Stimulated activated CD8-positive, alpha-beta memory T cell treated with anti-CD3 and anti-CD28 coated beads, Interleukin-4, amount 100 ng/mL, for 48 hours (primary cell): ENCODE data around the gene TSHZ3.

Experiments
- DNase-seq: peaks from one replicate; pipeline ENCODE4 v3.0.0-alpha.2; 2020

The TSHZ3 gene

GRCh38 chr19:31334849-31335624 lies 14.2 kb downstream of the TSHZ3 start:
- DNase-seq, result no peak

DNA sequence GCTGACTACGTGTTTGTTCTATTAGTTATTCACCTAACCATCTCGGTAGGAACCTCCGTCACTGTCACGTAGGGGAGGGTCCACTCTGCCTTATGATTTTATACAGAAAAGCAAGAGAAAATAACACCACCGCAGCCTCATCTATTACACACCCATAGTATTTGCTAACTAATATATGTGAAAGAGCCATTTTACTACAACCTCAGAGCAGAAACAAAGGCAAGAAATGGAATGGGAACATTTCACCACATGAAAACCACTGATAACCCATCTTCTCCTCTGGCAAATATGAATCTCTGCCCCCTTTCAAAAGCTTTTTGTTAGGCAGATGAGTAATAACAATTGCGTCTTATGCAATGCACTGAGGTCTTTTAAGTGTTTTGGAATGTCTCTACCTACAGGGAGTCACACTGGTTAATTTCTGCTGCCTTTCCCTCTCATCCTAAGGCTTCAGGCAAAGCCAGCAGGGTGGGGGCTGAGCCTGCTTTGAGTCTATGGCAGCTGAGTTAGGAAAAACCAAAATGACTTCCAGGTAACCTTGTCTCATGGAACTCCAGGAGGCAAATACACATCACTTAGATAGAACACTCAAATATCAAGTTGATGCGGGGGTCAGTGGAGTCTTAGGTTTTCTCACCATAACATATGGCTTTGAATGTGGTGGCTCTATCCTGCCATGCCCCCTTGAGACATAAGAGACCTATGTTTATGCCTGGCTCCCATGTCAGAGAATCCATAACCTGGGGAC lies 15.0 kb downstream of the TSHZ3 start:
- no peak for DNase-seq

- no peak for DNase-seq
Measured at GRCh38 chr19:31332096-31332495, 17.1 kb downstream of the TSHZ3 start.

- no peak for DNase-seq
Measured at GRCh38 chr19:31331536-31331935, 17.7 kb downstream of the TSHZ3 start.

DNA sequence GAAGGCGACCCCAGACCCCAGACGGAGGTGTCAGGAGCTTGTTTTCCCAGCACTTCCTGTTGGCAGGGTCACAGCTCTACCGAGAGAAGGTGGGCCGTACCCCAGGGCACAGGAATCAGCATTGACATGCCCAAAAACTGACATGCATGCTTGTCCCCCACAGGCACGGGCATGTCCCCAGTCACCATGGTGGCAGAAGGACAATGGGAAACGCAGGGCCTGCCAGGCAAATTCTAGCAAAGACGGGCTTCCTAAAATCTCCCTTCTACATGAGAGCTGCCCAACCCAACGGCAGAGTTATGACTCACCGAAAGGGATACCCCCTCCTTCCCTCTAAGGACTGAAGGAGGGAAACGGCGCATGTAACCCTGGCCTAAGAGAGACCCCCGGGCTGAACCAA lies 18.5 kb downstream of the TSHZ3 start:
- DNase-seq, result no peak

GRCh38 chr19:31330237-31330636 lies 19.0 kb downstream of the TSHZ3 start:
- no peak for DNase-seq

- DNase-seq, result no peak
Measured at GRCh38 chr19:31329819-31330218, 19.4 kb downstream of the TSHZ3 start.

- no peak for DNase-seq
Measured at GRCh38 chr19:31328238-31328637, 21.0 kb downstream of the TSHZ3 start.

- no peak for DNase-seq
Measured at GRCh38 chr19:31326329-31327028, 22.8 kb downstream of the TSHZ3 start.

- no peak for DNase-seq
Measured at GRCh38 chr19:31325342-31325741, 23.9 kb downstream of the TSHZ3 start.

GRCh38 chr19:31319465-31319864 lies 29.8 kb downstream of the TSHZ3 start:
- DNase-seq, result no peak

DNA sequence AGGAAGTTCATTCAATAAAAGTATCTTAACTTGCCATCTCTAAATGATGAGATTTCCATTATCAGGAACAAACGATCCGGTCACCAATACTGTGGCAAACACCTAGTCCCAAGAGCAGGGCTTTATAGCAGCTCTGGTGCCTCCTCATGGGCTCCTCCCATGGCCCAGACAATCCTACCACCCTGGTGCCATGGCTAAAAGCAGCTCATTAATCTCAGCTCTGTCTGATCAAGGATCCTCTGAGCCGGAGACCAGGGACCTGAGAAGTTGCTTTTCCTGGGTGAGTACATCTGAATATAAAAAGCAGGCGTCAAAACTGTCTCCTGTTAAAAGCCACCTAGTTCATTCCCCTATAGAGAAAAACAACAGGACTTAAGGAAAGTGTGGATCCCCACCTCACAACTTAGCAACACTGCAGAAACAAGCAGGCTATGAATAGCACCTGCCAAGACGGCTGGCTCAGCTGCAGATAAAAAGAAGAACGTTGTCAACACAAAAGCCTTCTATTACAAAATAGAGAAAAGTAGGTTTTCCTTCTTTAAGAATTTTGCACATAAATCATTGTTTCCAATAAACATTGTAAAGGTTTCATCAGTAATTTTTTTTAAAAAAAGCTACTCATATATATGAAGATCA lies 30.3 kb downstream of the TSHZ3 start:
- no peak for DNase-seq

- DNase-seq, result no peak
Measured at GRCh38 chr19:31317570-31317969, 31.7 kb downstream of the TSHZ3 start.

- DNase-seq, result no peak
Measured at GRCh38 chr19:31317093-31317492, 32.1 kb downstream of the TSHZ3 start.

DNA sequence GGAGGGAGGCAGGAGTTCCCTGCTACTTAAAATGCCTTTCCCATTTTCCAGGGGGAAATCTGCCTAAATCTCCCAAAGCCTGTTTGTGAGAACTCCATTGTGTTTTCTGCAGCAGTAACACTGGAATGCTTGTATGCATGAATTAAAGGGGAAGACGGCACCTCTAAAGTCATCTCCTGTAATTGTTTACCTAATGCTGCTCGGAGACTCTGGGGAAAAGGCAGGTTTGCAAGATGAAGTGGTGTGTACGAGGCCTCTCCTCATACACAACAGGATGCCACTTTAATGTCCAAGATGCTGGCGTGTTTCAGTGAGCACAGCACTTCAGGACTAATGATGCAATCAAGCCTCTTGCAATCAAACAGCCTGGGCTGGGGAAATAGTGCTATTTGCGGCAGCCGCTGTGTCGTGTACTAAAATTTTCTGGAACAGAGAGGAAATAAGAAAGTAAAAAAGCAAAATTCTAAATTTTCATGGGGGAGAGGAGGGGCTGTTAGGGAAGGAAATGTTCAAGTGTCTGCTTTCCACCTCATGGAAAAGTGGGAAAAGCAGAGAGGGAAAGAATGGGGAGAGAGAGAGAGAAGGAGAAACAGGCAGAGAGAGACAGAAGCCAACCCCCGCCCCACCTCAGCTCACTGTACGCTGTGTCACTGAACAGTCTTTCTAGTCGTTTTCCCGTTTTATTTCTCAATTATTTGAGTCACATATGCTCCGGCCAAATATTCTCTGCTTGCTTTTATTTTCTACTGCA lies 32.9 kb downstream of the TSHZ3 start:
- DNase-seq, result no peak

DNA sequence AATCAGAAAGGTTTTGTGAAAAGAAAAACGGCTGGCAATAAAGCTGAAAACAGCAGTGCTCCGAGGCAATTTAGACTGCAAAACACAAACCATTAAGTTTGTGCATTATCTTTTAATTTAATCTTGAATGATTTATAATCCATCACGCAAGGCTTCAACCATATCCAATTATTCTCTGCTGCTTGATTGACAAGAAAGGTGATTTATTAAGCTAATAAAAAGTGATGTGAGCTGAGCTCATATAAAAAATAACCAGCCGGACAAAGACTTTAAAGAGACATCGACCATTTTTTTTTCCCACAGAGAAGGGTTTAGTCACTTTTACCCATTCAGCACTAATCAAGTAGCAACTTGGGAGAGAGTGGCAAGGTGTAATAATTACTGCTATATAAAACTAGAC lies 33.6 kb downstream of the TSHZ3 start:
- no peak for DNase-seq

GRCh38 chr19:31314849-31315629 lies 34.2 kb downstream of the TSHZ3 start:
- no peak for DNase-seq

- DNase-seq, result no peak
Measured at GRCh38 chr19:31314156-31314555, 35.1 kb downstream of the TSHZ3 start.

DNA sequence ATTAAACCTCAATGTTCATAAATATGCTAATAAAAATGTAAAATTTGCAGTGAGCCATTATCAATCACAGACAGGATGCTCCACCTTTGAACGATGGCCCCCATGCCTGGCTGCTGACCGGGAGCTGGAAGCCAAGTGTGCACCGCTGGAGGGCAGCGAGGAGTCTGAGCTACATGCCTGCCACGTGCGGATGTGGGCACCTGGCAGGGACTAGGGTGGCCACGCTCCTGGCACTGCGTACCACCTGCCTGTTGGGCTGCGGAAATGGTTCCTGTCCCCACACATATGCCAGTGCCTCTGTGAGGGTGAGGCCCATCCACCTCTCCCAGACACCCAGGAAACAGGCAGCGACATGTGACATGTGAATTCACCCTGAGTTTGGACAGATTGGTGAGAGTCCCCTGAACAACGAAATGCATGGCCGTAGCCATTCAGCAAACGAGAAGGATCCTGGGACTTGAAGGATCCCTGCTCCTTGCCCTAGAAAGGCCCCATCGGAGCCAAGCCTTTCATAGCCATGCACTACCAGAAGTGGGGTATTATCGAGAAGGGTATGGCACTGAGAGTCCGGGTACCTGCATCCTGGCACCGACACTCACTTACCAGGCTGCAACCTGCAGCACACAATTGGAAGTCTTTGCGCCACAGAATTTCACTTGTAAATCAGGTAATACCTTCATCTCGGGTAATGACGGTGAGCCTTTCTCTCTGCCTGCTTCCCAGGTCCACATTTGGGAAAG lies 35.8 kb downstream of the TSHZ3 start:
- DNase-seq, result no peak

- no peak for DNase-seq
Measured at GRCh38 chr19:31312677-31313244, 36.5 kb downstream of the TSHZ3 start.
